Common myeloid progenitor, CD34-positive (primary cell): ENCODE data around the gene LIPC.

ENCODE experiments used
- CTCF ChIA-PET: fragments of 350-600 bp; sonication (Branson Sonifier 250); formaldehyde crosslinking; loops from one replicate; lab custom pipeline; 2021; ENCODE audit warnings: antibody characterized with exemption; lab: Charles Lee
- POLR2A ChIA-PET: fragments of 350-600 bp; sonication (Branson Sonifier 250); formaldehyde crosslinking; loops from one replicate; lab custom pipeline; 2021; ENCODE audit warnings: antibody characterized with exemption; lab: Charles Lee
- DNase-seq, 3 donors: peaks; one replicate each; pipeline versions ENCODE4 v3.0.0 to v3.0.0-alpha.2; 2013
- H3K27ac ChIP-seq, 2 experiments: 1 replicate in 1 of 2; 2 replicates in 1 of 2; pipeline ENCODE4 v1.7.0; 2013; ENCODE audit warnings: inconsistent platforms in 2 of 2, low read length in 2 of 2, mild to moderate bottlenecking in 2 of 2, low read depth in 1 of 2, moderate library complexity in 1 of 2; ENCODE audit not compliant: severe bottlenecking in 2 of 2, insufficient read depth in 1 of 2, poor library complexity in 1 of 2
- H3K27me3 ChIP-seq, 5 experiments: replicated peaks in 2 of 5; 1 replicate in 3 of 5; 2 replicates in 2 of 5; pipeline versions ENCODE4 v1.6.1 to v1.7.0; 2013; ENCODE audit warnings: low read length in 4 of 5, mild to moderate bottlenecking in 2 of 5, moderate library complexity in 2 of 5, inconsistent platforms in 1 of 5; ENCODE audit not compliant: insufficient read depth in 5 of 5, control insufficient read depth in 4 of 5
- H3K36me3 ChIP-seq, 4 experiments: 1 replicate in 2 of 4; 2 replicates in 2 of 4; pipeline versions ENCODE4 v1.6.1 to v1.7.0; 2013; ENCODE audit warnings: low read length in 3 of 4, control low read depth in 1 of 4, mild to moderate bottlenecking in 1 of 4; ENCODE audit not compliant: control insufficient read depth in 4 of 4, insufficient read depth in 4 of 4
- H3K4me1 ChIP-seq, 4 experiments: 1 replicate in 3 of 4; 2 replicates in 1 of 4; pipeline versions ENCODE4 v1.6.1 to v1.7.1; 2013; ENCODE audit warnings: low read length in 3 of 4, mild to moderate bottlenecking in 3 of 4, control low read depth in 1 of 4, inconsistent platforms in 1 of 4, moderate library complexity in 1 of 4; ENCODE audit not compliant: control insufficient read depth in 4 of 4, insufficient read depth in 4 of 4; ENCODE audit errors: control extremely low read depth in 1 of 4
- H3K4me3 ChIP-seq, 7 experiments: 1 replicate in 4 of 7; 2 replicates in 3 of 7; pipeline versions ENCODE4 v1.5.1 to v1.7.0; 2013; ENCODE audit warnings: mild to moderate bottlenecking in 7 of 7, low read length in 6 of 7, moderate library complexity in 6 of 7, inconsistent platforms in 2 of 7, low read depth in 2 of 7, control low read depth in 1 of 7; ENCODE audit not compliant: insufficient read depth in 4 of 7, control insufficient read depth in 1 of 7; ENCODE audit errors: extremely low read depth in 1 of 7
- H3K9me3 ChIP-seq, 5 experiments: 1 replicate in 4 of 5; 2 replicates in 1 of 5; pipeline versions ENCODE4 v1.6.1 to v1.7.1; 2013; ENCODE audit warnings: low read length in 4 of 5, mild to moderate bottlenecking in 2 of 5, inconsistent platforms in 1 of 5, low read depth in 1 of 5, moderate library complexity in 1 of 5; ENCODE audit not compliant: control insufficient read depth in 4 of 5, insufficient read depth in 2 of 5; ENCODE audit errors: control extremely low read depth in 1 of 5
- WGBS: methylation state at CpG from one replicate; pipeline ENCODE4 v1.1.5; 2013; ENCODE audit not compliant: insufficient coverage; 5-methylcytosine and 5-hydroxymethylcytosine counted together

LIPC gene

DNA sequence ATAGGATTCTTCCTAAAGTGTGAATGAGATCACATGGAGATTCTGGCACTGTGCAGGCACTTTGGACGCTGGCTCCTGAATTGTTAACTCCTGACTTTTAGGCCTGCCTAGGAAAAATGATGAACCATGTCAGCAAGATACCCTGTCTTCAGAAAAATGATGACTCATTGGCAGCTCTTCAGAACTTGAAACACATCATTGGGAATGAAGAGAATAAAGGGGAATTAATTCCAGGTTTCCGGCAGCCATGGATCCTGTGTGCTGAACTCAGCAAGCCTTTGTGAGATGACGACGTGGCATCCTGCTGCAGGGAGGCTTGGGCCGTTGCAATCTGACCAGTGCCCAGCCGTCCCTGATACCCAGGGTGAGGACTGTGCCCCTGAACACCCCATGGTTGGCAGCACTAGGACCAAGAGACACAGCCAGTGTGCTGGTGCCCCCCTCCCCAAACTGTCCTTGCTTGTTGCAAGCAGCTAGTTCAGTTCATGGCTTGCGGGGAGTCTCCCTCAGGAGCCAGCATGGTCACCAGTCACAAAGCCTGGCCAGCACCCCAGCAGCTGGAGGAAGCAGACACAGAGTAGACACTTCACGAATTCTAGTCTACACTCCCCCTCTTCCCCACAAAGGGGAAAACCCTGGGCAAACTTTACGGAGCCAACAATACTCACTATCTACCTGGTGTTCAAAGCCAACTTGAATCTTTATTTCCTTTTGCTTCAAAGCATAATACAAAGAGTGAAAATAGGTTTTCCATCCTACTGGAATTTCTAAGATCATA, 7.8 kb upstream of the LIPC start:
- Histone ChIP-seq H3K27ac (no peak overlapping the region), H3K4me3 (no peak overlapping the region), H3K4me1 (no peaks in the 10 kb centered on the region), H3K27me3 (no peaks in the 10 kb centered on the region), H3K9me3 (no peaks in the 10 kb centered on the region), H3K36me3 (no peaks in the 10 kb centered on the region)
- WGBS, result 96% methylated on average over 9 of the region's 9 CpGs
- ChIA-PET CTCF (no interaction called here), POLR2A (no interaction called here)
- DNase-seq, result no peak

DNA sequence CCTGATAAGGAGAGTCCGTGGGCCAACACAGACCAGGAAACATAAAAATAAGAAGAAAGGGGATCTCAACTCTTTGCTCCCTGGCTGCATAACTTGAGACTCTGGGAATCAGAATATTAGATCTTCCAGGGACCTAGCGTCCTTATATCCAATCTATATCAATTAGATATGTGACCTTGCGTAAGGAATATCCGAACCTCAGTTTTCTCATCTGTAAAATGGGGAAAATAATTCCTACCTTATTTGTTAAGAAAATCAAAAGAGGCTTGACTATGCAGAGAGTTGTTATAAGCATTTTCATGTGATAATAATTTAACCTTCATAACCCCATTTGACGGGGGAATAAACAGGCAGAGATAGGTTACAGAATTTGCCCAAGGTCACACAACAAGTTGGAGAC, 7.1 kb upstream of the LIPC start:
- H3K4me1 ChIP-seq, result peaks cover 0 to 2% (median 0%) of the 10 kb centered on the region in 4 experiments
- no peak overlapping the region for H3K27ac ChIP-seq
- WGBS, result 80% methylated on average over 1 of the region's 5 CpGs
- no peaks in the 10 kb centered on the region for H3K9me3 ChIP-seq
- no peaks in the 10 kb centered on the region for H3K27me3 ChIP-seq
- H3K4me3 ChIP-seq, result no peak overlapping the region
- H3K36me3 ChIP-seq, result no peaks in the 10 kb centered on the region
- no peak for DNase-seq
- POLR2A ChIA-PET, result no interaction called here
- CTCF ChIA-PET, result no interaction called here

DNA sequence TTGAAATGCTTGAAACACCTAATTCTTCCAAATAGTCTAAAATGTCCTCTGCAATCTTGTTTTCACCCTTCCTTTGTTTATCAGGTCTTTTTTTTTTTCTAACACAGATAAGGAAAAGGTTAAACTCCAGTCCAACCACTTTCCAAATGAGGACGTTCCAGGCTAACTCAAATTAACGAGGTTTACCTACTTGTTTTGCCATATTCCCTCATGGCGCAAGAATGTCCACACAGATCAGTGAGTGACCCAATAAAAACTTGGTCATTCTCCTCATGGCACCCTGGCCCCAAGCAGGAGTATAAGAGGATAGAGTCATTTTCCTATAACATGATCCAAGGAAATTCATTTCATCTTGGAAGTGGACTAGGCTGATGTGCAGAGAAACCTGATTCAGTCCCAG, 6.6 kb upstream of the LIPC start:
- Histone ChIP-seq H3K9me3 (no peaks in the 10 kb centered on the region), H3K4me3 (no peak overlapping the region), H3K4me1 (peaks cover 0 to 6% (median 2%) of the 10 kb centered on the region in 4 experiments), H3K36me3 (no peaks in the 10 kb centered on the region), H3K27me3 (no peaks in the 10 kb centered on the region), H3K27ac (no peak overlapping the region)
- WGBS, result 100% methylated on average over 3 of the region's 3 CpGs
- POLR2A ChIA-PET, result no interaction called here
- no peak for DNase-seq
- CTCF ChIA-PET, result no interaction called here

DNA sequence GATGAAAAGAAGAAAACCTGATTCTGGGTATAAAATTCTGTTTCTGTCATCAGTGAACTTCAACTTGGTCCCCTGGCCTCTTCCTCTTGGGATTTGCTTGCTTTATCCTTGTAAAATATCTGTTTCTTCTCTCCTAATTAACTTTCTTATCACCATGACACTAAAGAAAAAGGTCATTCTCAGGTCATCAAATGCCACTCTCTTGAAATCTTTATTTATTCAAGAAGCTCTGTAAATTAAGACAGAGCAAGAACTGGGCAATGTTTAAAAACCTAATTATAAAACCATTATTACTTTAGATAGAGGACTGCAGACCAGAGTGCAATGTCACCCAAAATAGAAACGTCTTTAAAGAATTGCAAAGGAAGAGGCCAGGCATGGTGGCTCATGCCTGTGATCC, 6.0 kb upstream of the LIPC start:
- WGBS, result 100% methylated on average over 1 of the region's 1 CpG
- POLR2A ChIA-PET, result no interaction called here
- Histone ChIP-seq H3K27ac (no peak overlapping the region), H3K9me3 (no peaks in the 10 kb centered on the region), H3K4me3 (no peak overlapping the region), H3K36me3 (no peaks in the 10 kb centered on the region), H3K27me3 (no peaks in the 10 kb centered on the region), H3K4me1 (peaks cover 0 to 6% (median 2%) of the 10 kb centered on the region in 4 experiments)
- CTCF ChIA-PET, result no interaction called here
- DNase-seq, result no peak

DNA sequence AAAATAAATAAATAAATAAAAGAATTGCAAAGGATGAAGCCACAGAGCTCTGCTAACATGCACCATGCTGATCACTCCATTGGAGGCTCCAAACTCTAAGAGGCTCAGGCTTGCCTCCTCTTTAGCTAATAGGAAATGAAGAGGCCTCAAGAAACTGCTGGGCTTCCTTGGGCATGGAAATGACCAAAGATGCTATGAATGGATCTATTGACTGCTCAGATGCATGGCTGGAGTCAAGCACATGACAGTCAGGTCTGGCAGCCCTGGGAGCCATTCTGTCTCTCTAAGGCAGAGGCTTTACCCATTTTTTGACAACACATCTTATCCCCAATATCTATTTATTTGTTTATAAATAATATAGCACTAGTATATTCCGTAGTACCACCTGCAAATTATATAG, 5.3 kb upstream of the LIPC start:
- DNase-seq, result no peak
- WGBS, result no CpG with 5 or more reads among the region's 1 CpG
- CTCF ChIA-PET, result interaction anchor here (1.1 kb wide), 1 partner anchor 18 kb away, joined by 4 read pairs; no protein-coding TSS in a partner anchor
- Histone ChIP-seq H3K4me3 (no peak overlapping the region), H3K4me1 (peaks cover 0 to 6% (median 2%) of the 10 kb centered on the region in 4 experiments), H3K9me3 (no peaks in the 10 kb centered on the region), H3K27me3 (no peaks in the 10 kb centered on the region), H3K27ac (no peak overlapping the region), H3K36me3 (no peaks in the 10 kb centered on the region)
- POLR2A ChIA-PET, result no interaction called here

DNA sequence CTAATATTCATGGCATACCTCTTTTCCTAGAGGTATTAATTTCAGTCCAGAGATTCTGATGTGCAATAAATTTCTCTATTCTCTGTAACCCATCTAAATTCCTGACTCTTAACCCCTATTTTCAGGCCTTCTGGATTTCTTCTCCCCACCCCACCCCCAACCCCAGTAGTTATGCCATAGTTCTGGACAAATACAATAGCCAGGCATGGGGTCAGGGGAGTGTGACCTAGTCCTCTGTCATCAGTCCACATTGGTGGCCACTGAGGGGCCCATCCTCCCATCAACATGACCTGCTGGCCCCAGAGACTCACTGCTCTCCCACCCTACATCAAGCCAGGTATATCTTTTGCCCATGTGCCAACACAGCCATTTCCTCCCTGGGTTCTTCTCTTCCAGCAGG, 3.8 kb upstream of the LIPC start:
- ChIA-PET CTCF (no interaction called here), POLR2A (no interaction called here)
- Histone ChIP-seq H3K9me3 (no peaks in the 10 kb centered on the region), H3K4me3 (no peak overlapping the region), H3K27me3 (no peaks in the 10 kb centered on the region), H3K27ac (no peak overlapping the region), H3K4me1 (peaks cover 0 to 6% (median 2%) of the 10 kb centered on the region in 4 experiments), H3K36me3 (no peaks in the 10 kb centered on the region)
- DNase-seq, result no peak

DNA sequence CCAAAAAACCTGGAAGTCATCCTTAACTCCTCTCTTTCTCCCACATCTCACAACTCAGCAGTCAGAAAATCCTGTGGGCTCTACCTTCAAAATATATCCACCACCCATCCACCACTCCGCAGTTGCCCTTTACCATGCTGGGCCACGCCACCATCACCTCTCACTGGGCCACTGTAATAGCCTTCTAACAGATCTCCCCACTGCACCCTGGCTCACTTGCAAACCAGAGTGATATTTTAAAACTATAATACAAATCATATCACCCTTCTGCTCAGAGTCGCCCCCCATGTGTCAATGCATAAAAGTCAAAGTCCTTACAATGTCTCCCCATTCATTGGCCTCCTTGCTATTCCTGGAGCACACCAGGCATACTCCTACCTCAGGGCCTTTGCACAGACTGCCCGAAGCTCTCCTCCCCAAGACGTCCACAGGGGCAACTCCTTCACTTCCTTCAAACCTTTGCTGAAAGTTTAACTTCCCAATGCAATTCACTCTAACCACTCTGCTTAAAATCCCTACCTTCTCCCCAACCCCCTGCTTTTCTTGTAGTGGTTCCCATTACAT, 1.5 kb upstream of the LIPC start:
- 97% methylated on average over 3 of the region's 5 CpGs for WGBS
- peaks cover 0 to 6% (median 2%) of the 10 kb centered on the region in 4 experiments for H3K4me1 ChIP-seq
- no peak overlapping the region for H3K27ac ChIP-seq
- ChIA-PET POLR2A (interaction anchor here (0.7 kb wide), 1 partner anchor 87 kb away, joined by 3 read pairs; no protein-coding TSS in a partner anchor), CTCF (no interaction called here)
- no peak overlapping the region for H3K4me3 ChIP-seq
- DNase-seq, result no peak
- H3K9me3 ChIP-seq, result no peaks in the 10 kb centered on the region
- H3K27me3 ChIP-seq, result no peaks in the 10 kb centered on the region
- no peaks in the 10 kb centered on the region for H3K36me3 ChIP-seq
